GM12878 (cell line): ENCODE results near the gene ARHGAP15. TPM values are rescaled to one million over a fixed set of nuclear protein-coding genes. Genes with fewer than 3 reads are reported as not detected.

Experiments
- ATAC-seq: fragments of 200-7000 bp; cut with Tn5 transposase; 3 replicates; pipeline ENCODE4 v1.9.1; 2020; ENCODE audit warnings: mild to moderate bottlenecking, moderate library complexity
- BruUV-seq: library from RNA; stranded (reverse); fragments of 400-500 nt; replicated peaks from 2 replicates; lab custom pipeline; 2021; lab: Mats Ljungman, UMichigan
- CTCF ChIA-PET: fragments of 300-600 bp; sonication (Branson Sonifier 250); formaldehyde crosslinking; extraction: SDS; loops from one replicate; lab custom pipeline; 2021; ENCODE audit warnings: inconsistent platforms; lab: Yijun Ruan, JAX
- POLR2A ChIA-PET: fragments of 350-600 bp; formaldehyde crosslinking; extraction: SDS; loops from one replicate; lab custom pipeline; 2021; ENCODE audit warnings: inconsistent platforms; lab: Charles Lee
- RAD21 ChIA-PET: fragments of 300-600 bp; sonication (Branson Sonifier 250); formaldehyde crosslinking; loops from one replicate; lab custom pipeline; 2023; ENCODE audit warnings: antibody characterized with exemption; ENCODE audit not compliant: unreplicated experiment; lab: Charles Lee
- SMC1A ChIA-PET: fragments of 300-600 bp; sonication (Branson Sonifier 250); formaldehyde crosslinking; loops from one replicate; lab custom pipeline; 2023; ENCODE audit not compliant: unreplicated experiment, uncharacterized antibody; lab: Charles Lee
- DNase-seq: peaks from one replicate; pipeline ENCODE4 v3.0.0-alpha.2; 2011; ENCODE audit warnings: low read depth, low spot score
- FAIRE-seq: peaks from 3 replicates; lab custom pipeline; 2011; peaks lifted over from hg19 to GRCh38; lab: Jason Lieb, UNC
- H2AFZ ChIP-seq: 2 replicates; pipeline ENCODE4 v1.6.0; 2011; ENCODE audit warnings: low read depth, low read length, control low read depth; ENCODE audit not compliant: control insufficient read depth
- H3K27ac ChIP-seq: 2 replicates; pipeline ENCODE4 v1.5.1; 2011; ENCODE audit warnings: control low read depth; ENCODE audit not compliant: control insufficient read depth, insufficient read depth
- H3K27me3 ChIP-seq, 2 experiments: replicated peaks in 1 of 2; 2 replicates each; pipeline versions ENCODE4 v1.6.0 to v1.6.1; 2011; ENCODE audit warnings: low read length in 1 of 2; ENCODE audit not compliant: control insufficient read depth in 2 of 2, insufficient read depth in 2 of 2
- H3K36me3 ChIP-seq, 2 experiments: 2 replicates each; pipeline ENCODE4 v1.5.1; 2011; ENCODE audit warnings: low read length in 1 of 2; ENCODE audit not compliant: control insufficient read depth in 2 of 2, insufficient read depth in 2 of 2
- H3K4me1 ChIP-seq: 2 replicates; pipeline ENCODE4 v1.6.1; 2011; ENCODE audit warnings: mild to moderate bottlenecking, low read length, moderate library complexity, mixed read lengths; ENCODE audit not compliant: control insufficient read depth, insufficient read depth
- H3K4me2 ChIP-seq: 2 replicates; pipeline ENCODE4 v1.6.0; 2011; ENCODE audit warnings: control low read depth; ENCODE audit not compliant: control insufficient read depth, insufficient read depth
- H3K4me3 ChIP-seq: fragments of 200-600 bp; sonication (generic); 2 replicates; pipeline ENCODE4 v1.5.1; 2016
- H3K79me2 ChIP-seq: 2 replicates; pipeline ENCODE4 v1.6.0; 2011; ENCODE audit warnings: low read length; ENCODE audit not compliant: control insufficient read depth, insufficient read depth
- H3K9ac ChIP-seq: 2 replicates; pipeline ENCODE4 v1.8.0; 2011; ENCODE audit warnings: low read length, control low read depth, mixed read lengths; ENCODE audit not compliant: control insufficient read depth, insufficient read depth
- H3K9me3 ChIP-seq: replicated peaks from 3 replicates; pipeline ENCODE4 v1.5.1; 2011; ENCODE audit warnings: mild to moderate bottlenecking, low read length; ENCODE audit not compliant: control insufficient read depth, insufficient read depth
- H4K20me1 ChIP-seq: 2 replicates; pipeline ENCODE4 v1.6.0; 2011; ENCODE audit not compliant: control insufficient read depth, insufficient read depth
- CHD1 ChIP-seq: IDR thresholded peaks from 2 replicates; pipeline ENCODE4 v1.6.1; 2012; ENCODE audit warnings: low read depth, low read length, improper control_type of control experiment
- CREB1 ChIP-seq: IDR thresholded peaks from 2 replicates; pipeline ENCODE4 v1.6.1; 2012; ENCODE audit warnings: low read depth, mild to moderate bottlenecking, inconsistent platforms
- GABPA ChIP-seq: IDR thresholded peaks from 2 replicates; pipeline ENCODE4 v1.6.1; 2014; ENCODE audit warnings: antibody characterized with exemption, low read depth, mild to moderate bottlenecking, inconsistent platforms
- MAX ChIP-seq: IDR thresholded peaks from 2 replicates; pipeline ENCODE4 v1.6.1; 2012; ENCODE audit warnings: low read depth, low read length, improper control_type of control experiment
- PAX5 ChIP-seq: IDR thresholded peaks from 2 replicates; pipeline ENCODE4 v1.6.1; 2011; ENCODE audit warnings: low read depth, low read length, borderline replicate concordance
- POLR2A ChIP-seq: IDR thresholded peaks from 2 replicates; pipeline ENCODE4 v1.6.1; 2011; ENCODE audit warnings: low read depth, mild to moderate bottlenecking, low read length
- POLR2AphosphoS2 ChIP-seq: IDR thresholded peaks from 2 replicates; pipeline ENCODE4 v1.6.1; 2011; ENCODE audit warnings: low read depth, mild to moderate bottlenecking, low read length, improper control_type of control experiment, moderate library complexity
- POLR2AphosphoS5 ChIP-seq: IDR thresholded peaks from 2 replicates; pipeline ENCODE4 v1.6.1; 2011; ENCODE audit warnings: mild to moderate bottlenecking, low read length, inconsistent platforms
- SMAD1 ChIP-seq: fragments of 450-650 bp; IDR thresholded peaks from 2 replicates; pipeline ENCODE4 v1.6.1; 2018; ENCODE audit warnings: mild to moderate bottlenecking, low read depth; ENCODE audit not compliant: partially characterized antibody
- SMARCA5 ChIP-seq: fragments of 450-650 bp; IDR thresholded peaks from 2 replicates; pipeline ENCODE4 v1.6.1; 2017; ENCODE audit warnings: mild to moderate bottlenecking
- ZNF622 ChIP-seq: fragments of 450-650 bp; IDR thresholded peaks from 2 replicates; pipeline ENCODE4 v1.6.1; 2017; ENCODE audit warnings: mild to moderate bottlenecking, inconsistent platforms
- WGBS: methylation state at CpG from one replicate; pipeline ENCODE4 v1.1.6; 2016; ENCODE audit warnings: low lambda C conversion rate; ENCODE audit not compliant: insufficient replicate concordance, insufficient coverage; ENCODE audit errors: missing lambda C conversion rate; 5-methylcytosine and 5-hydroxymethylcytosine counted together
- in situ Hi-C: fragments of 300-500 bp; cut with MboI; formaldehyde crosslinking; loops from 9 replicates; pipeline ENCODE4 v1.14.3; 2018; ENCODE audit warnings: mixed read lengths
- intact Hi-C: fragments of 100-400 bp; cut with micrococcal nuclease; formaldehyde crosslinking; loops from one replicate; pipeline ENCODE4 v1.14.2; 2022; ENCODE audit not compliant: unreplicated experiment
- polyA plus RNA-seq, 11 experiments: library from polyadenylated mRNA; depleted of rRNA in 4 of 11; unstranded in 6 of 11; stranded (reverse) in 5 of 11; fragments of >200 nt; fragmentation: Nextera tagmentation in 4 of 11; fragmentation: Illumina TruSeq in 1 of 11; extraction: Ambion mirVana in 4 of 11; extraction: Trizol in 1 of 11; gene quantifications; 1 replicate in 1 of 11; 2 replicates in 10 of 11; pipeline versions ENCODE4 v1.2.1 to v1.2.3, GENCODE V29; 2011 to 2016; ENCODE audit warnings: inconsistent platforms in 2 of 11, missing spikeins in 2 of 11, low read depth in 1 of 11
- total RNA-seq, 4 experiments: library from RNA; depleted of rRNA in 3 of 4; stranded (reverse); fragments of >200 nt in 3 of 4; fragmentation: Illumina TruSeq in 1 of 4; extraction: Trizol in 1 of 4; gene quantifications; 2 replicates each; pipeline versions ENCODE4 v1.2.1 to v1.2.3, GENCODE V29; 2013 to 2021
- TF ChIP-seq, protein P1 (sequence below): IDR thresholded peaks from 2 replicates; pipeline ENCODE4 v1.6.1; 2011; ENCODE audit warnings: borderline replicate concordance, low read depth, mild to moderate bottlenecking, moderate library complexity, low read length; ENCODE audit not compliant: insufficient read depth, poor library complexity, severe bottlenecking
- TF ChIP-seq, protein P2 (sequence below), 3 experiments: IDR thresholded peaks in 2 of 3; conservative IDR thresholded peaks in 1 of 3; 2 replicates each; pipeline ENCODE4 v1.5.1; 2011; ENCODE audit warnings: low read depth in 3 of 3, low read length in 3 of 3, mild to moderate bottlenecking in 3 of 3, control low read depth in 2 of 3, moderate library complexity in 2 of 3, inconsistent platforms in 1 of 3, mixed read lengths in 1 of 3; ENCODE audit not compliant: control insufficient read depth in 2 of 3, insufficient read depth in 1 of 3; ENCODE audit errors: extremely low read depth in 1 of 3

Gene ARHGAP15
- total and polyA plus RNA-seq, 10 of the 15 experiments (the other 5 are each of a cell fraction or from before 2014, with no cell fraction given), result 38.0 to 92.6 (median 66.7) TPM

GRCh38 chr2:143231254-143231645, 102.0 kb downstream of the ARHGAP15 start:
- H3K36me3 ChIP-seq, result peaks cover 0 to 17% of the 10 kb centered on the region in 2 experiments; a peak in 3 of 4 replicates
- ChIA-PET RAD21 (interaction anchor here (0.6 kb wide), 2 partner anchors 89 to 91 kb away, joined by 3 to 4 read pairs; no protein-coding TSS in a partner anchor), SMC1A (interaction anchor here (2.8 kb wide), 1 partner anchor 120 kb away, joined by 14 read pairs; no protein-coding TSS in a partner anchor), CTCF (interaction anchor here (0.6 kb wide), 2 partner anchors 294 to 373 kb away, joined by 3 read pairs; no protein-coding TSS in a partner anchor), POLR2A (interaction anchor here (0.6 kb wide), 2 partner anchors 120 to 628 kb away, joined by 3 to 4 read pairs; no protein-coding TSS in a partner anchor)
- DNase-seq, result no peak
- WGBS, result 95% methylated on average over 1 of the region's 1 CpG
- no peak overlapping the region for H3K4me3 ChIP-seq
- H3K9ac ChIP-seq, result no peak overlapping the region
- no peak overlapping the region for H2AFZ ChIP-seq
- H3K27me3 ChIP-seq, result no peaks in the 10 kb centered on the region
- intact Hi-C loops, result no loop called here
- ATAC-seq, result no peak
- H3K4me1 ChIP-seq, result no peaks in the 10 kb centered on the region
- H3K4me2 ChIP-seq, result no peak overlapping the region
- in situ Hi-C loops, result no loop called here
- TF ChIP-seq POLR2AphosphoS5 (no peak), SMAD1 (no peak), SMARCA5 (no peak), ZNF622 (no peak), CREB1 (no peak), POLR2A (no peak), PAX5 (no peak), GABPA (no peak), MAX (no peak), CHD1 (no peak), POLR2AphosphoS2 (no peak)
- TF ChIP-seq, protein P1, sequence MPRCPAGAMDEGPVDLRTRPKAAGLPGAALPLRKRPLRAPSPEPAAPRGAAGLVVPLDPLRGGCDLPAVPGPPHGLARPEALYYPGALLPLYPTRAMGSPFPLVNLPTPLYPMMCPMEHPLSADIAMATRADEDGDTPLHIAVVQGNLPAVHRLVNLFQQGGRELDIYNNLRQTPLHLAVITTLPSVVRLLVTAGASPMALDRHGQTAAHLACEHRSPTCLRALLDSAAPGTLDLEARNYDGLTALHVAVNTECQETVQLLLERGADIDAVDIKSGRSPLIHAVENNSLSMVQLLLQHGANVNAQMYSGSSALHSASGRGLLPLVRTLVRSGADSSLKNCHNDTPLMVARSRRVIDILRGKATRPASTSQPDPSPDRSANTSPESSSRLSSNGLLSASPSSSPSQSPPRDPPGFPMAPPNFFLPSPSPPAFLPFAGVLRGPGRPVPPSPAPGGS, result no peak
- TF ChIP-seq, protein P2, sequence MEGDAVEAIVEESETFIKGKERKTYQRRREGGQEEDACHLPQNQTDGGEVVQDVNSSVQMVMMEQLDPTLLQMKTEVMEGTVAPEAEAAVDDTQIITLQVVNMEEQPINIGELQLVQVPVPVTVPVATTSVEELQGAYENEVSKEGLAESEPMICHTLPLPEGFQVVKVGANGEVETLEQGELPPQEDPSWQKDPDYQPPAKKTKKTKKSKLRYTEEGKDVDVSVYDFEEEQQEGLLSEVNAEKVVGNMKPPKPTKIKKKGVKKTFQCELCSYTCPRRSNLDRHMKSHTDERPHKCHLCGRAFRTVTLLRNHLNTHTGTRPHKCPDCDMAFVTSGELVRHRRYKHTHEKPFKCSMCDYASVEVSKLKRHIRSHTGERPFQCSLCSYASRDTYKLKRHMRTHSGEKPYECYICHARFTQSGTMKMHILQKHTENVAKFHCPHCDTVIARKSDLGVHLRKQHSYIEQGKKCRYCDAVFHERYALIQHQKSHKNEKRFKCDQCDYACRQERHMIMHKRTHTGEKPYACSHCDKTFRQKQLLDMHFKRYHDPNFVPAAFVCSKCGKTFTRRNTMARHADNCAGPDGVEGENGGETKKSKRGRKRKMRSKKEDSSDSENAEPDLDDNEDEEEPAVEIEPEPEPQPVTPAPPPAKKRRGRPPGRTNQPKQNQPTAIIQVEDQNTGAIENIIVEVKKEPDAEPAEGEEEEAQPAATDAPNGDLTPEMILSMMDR (IDR thresholded peaks at IDR 0.05 in 2 of 3, conservative IDR thresholded peaks at IDR 0.05 in 1 of 3; ENCODE audit: control insufficient read depth in 2 of 3, extremely low read depth in 1 of 3, insufficient read depth in 1 of 3, low read depth in 3 of 3, low read length in 3 of 3), result no peak
- H4K20me1 ChIP-seq, result no peaks in the 10 kb centered on the region
- peaks cover 7% of the 10 kb centered on the region; the same call in 2 of the 3 replicates for H3K9me3 ChIP-seq
- H3K27ac ChIP-seq, result no peak overlapping the region
- no TSS peak for BruUV-seq
- no peaks in the 10 kb centered on the region for H3K79me2 ChIP-seq
- FAIRE-seq, result no peak
